GM21423 (cell line): Measurements from ENCODE around the gene KLHDC7A.

Source experiments
- ATAC-seq: cut with Tn5 transposase; IDR thresholded peaks from one replicate; pipeline ENCODE4 v1.9.1; 2021; ENCODE audit warnings: mild to moderate bottlenecking, moderate library complexity; ENCODE audit not compliant: unreplicated experiment

KLHDC7A gene

DNA sequence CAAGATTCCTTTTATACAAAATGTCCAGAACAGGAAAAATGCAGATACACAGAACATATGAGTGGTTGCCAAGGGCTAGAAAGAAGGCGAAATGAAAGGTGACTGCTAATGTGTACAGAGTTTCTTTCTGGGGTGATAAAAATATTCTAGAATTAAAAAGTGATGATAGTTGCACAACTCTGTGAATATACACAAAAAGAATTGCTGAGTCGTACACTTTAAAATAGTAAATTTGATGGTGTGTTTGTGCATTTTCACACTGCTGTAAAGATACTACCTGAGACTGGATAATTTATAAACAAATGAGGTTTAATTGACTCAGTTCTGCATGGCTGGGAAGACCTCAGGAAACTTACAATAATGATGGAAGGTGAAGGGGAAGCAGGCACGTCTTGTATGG is 23.9 kb downstream of the KLHDC7A start:
- no peak for ATAC-seq

DNA sequence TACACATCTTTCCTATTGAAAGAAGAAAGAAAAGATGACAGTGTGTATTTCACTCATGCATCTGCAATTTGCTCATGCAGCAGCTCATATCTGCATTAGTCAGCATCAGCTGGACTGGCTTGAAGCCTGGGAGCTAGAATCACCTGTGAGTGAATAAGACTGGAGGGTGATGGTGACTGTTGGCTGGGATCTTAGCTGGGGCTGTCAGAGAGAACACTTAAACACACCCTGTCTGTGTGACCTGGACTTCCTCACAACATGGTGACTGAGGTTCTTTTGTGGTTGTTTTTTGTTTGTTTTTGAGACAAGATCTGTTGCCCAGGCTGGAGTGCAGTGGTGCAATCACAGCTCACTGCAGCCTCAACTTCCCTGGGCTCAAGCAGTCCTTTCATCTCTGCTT is 24.9 kb downstream of the KLHDC7A start:
- no peak for ATAC-seq

DNA sequence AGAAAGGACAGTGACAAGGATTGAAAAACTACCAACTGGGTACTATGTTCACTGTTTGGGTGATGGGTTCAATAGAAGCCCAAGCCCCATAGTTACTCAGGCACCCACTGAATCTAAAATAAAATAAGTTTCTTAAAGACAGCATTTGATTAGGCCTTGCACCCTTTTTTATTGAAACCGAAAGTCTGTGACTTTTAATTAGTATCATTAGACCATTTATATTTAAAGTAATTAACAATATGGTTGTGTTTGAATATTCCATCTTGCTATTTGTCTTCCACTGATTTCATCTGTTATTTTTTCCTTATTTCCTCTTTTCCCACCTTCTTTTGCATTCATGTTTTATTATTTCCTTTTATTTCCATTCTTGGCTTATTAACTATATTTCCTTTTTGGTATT is 27.4 kb downstream of the KLHDC7A start:
- ATAC-seq: no peak

DNA sequence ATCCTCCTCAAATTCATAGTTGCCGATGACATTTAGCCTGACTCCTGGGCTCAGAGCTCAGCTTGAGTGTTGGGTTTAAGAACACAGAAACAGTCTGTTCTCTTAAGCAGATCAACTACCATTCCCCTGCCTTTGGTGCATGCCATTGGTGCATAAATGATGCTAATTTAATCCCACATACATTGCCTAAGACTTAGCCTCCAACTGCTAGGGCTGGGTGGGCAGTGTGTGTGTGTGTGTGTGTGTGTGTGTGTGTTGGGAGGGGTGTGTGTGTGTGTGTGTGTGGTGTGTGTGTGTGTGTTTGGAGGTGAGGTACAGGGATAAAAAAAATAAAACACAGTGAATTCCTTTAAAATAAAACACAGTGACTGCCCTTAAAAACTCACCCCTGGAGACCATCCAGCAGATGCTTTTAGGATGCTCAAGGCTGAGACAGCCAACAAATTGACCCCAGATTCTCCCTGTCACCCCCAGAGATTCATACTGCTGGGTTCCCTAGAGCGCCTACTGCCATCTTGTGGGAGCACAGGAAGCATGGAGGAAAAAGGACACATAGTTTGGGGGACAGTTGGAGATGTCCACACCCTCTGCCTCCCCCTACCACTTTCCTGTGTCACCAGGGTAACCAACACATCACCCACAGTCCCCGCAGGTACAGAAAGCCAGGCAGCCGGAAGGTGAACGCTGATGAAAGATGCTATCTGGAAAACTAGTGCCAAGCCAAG is 30.6 kb downstream of the KLHDC7A start:
- no peak for ATAC-seq

DNA sequence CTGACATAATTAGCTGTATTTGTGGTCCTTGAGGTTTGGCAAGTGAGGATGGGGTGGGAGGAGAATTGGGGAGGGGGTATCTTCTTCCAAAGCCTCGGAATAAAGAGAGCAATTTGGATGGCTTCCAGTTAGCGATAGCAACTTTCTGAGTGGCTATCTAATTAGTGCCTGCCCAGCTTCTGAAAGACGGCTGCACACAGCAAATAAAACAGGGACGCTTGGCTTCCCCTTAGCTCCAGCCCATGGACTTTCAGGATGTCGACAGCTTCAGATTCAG is 31.1 kb downstream of the KLHDC7A start:
- no peak for ATAC-seq

DNA sequence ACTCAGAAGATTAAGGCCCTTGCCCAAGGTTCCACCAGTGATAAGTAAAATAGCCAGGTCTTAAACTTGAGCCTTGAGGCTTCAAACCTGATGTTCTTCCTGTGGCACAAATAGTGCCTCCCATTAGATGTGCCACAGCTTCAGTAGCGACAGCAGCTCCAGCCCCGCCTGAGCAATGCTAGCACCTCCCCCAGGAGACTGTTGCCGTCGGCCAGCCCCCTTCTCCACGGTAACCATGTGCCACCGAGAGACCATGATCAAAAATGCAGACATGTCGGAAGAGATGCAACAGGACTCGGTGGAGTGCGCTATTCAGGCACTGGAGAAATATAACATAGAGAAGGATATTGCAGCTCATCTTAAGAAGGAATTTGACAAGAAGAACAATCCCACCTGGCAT is 32.2 kb downstream of the KLHDC7A start:
- ATAC-seq: no peak

DNA sequence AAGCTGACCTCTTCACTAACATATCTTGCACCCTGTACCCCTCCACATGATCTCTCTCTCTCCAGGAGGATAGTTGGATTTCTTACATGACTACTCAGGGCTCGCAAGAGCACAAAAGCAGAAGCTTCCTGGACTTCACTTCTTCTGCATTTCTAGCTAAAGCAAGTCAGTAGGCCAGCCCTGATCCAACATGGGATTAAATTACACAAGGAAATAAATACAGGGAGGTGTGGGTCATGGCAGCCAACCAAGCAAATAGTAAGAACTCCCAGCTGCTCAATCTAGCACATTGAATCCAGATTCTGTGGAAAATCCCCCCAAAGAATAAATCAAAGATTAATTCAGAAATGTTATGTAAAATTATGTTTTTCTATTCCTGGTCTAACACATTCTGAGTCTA is 33.3 kb downstream of the KLHDC7A start:
- ATAC-seq: no peak

DNA sequence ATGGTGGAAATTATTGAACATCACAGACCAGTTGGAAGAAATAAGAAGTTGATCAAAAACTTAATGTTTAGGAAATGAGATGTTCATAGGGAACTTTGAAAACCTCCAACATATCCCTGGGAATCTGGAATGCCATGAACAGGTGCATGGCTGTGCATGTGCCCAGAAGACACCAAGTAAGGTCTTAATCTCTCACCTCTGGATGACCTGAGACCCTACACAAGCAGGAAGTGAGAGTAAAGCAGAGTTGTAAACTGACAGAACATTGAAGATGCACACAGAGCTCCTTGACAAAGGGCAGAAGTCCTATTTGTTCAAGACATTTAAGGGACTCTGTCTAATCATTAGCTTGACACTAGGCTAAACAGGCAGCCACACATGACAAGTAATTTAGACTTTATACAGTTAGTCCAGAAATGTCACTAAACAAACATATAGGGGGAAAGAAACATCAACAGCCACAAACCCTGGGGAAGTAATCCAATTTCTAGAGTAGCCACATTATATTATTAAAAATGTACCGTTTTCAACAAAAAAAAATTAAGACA is 34.5 kb downstream of the KLHDC7A start:
- no peak for ATAC-seq

DNA sequence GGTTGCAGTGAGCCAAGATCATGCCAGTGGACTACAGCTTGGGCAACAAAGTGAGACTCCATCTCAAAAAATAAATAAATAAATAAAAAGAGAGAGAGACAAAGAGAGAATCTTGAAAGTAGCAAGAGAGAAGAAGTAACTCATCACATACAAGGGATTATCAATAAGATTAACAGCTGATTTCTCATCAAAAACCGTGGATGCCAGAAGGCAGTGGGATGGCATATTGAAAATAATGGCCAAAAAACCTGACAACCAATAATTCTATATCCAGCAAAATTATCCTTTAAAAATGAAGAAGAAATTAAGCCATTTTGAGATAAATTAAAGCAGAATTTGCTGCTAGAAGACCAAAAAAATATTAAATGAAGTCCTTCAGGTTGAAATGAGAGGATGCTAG is 35.7 kb downstream of the KLHDC7A start:
- ATAC-seq: no peak

DNA sequence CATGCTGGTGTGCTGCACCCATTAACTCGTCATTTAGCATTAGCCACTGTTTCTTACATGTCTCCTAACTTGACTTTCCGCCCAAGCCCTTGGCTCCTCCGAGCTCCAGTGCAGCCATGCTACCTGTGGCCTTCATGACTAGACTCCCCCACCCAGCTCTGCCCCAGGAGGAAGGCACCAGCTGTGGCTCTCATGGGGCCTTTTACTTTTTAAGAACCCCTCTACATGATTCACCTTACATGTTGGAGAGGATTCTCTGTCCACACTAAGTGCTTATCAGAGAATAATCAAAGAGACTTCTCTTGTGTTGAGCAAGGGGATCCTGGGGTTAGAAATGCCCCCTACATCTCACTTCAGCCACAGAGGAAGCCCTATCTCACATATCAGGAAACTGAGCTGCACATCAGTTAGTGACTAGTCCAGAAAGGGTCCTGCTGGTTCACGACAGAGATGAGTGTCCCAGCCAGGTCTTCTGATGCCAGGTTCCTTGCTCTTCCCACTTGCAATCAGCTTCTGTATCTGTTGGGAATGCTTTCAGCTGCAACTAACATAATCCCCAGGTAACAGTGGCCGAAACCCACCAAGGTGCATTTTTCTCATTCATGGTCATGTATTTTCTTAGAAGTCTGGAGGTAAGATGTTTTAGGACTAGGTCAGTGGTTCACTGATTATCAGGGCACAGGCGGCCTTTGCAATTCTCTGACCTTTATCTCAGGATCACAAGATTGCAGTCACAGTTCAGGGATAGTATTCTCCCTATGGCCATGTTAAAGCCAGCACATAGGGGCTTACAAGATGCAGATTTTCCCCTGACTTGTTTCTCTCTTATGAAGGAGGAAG is 45.9 kb downstream of the KLHDC7A start:
- no peak for ATAC-seq

DNA sequence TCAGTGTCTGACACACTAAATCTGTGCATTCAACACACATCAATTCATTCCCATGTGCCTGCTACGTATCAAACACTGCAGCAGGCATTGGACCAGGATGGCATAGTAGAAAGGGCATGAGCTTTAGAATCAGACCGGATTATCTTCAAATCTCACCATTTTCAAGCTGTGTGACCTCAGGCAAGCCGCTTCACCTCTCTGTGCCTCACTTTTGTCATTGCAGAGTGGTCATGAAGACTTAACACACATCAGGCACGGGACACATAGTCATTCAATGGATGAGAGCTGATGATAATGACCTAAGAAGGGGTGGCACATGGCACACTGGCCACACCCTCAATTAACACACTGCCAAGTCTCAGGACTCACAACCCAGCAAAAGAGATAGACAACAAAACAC is 46.8 kb downstream of the KLHDC7A start:
- no peak for ATAC-seq

DNA sequence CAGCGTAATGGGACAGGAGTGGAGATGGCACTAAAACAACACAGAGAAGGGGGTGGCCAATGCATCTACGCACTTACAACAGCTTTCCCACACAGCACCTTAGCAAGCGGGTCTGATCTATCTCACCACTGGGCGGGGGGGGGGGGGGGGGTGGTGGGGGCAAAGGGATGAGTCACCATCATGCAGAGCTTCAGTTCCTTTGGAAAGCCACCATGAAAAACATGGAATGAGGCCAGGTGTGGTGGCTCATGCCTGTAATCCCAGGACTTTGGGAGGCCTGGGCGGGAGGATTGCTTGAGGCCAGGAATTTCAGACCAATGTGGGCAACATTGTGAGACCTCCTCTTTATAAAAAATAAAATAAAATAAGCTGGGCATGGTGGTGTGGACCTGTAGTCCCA is 47.2 kb downstream of the KLHDC7A start:
- no peak for ATAC-seq

DNA sequence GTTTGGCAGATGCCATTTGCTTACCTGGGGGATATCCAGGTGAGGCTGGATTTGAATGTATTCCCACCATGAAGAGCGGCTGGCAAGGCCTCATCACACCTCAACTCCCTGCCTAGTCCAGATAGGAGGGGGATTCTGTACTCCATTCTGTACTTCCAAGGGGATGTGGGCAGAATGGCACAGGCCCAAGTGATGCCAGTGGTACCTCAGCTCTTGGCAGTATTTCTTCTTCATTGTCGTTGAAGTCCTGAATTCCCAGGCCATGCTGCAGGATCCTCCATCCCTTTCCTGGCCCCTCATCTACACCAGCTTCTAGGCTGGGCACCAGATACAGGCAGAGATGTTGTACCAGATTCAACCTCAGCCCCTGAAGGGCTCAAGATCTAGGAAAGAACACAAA is 47.9 kb downstream of the KLHDC7A start:
- ATAC-seq: no peak

DNA sequence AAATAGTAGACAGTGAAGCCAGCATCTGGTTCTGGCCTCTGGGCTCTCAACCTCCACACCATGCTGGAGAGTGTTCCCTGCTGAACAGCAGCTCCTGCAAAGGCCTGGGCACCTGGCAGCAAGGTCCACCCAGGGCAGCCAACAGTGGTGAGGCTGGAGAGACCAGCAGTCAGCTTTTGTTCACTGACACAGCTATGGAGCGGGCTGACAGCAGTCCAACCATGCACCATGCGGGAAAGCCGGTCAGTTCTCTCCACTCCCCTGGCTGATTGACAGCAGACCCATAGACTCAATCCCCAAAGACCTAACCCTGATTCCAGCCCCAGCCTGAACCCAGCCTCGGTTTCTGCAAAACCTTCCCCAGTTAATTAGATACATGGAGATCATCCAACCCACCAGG is 49.0 kb downstream of the KLHDC7A start:
- no peak for ATAC-seq

DNA sequence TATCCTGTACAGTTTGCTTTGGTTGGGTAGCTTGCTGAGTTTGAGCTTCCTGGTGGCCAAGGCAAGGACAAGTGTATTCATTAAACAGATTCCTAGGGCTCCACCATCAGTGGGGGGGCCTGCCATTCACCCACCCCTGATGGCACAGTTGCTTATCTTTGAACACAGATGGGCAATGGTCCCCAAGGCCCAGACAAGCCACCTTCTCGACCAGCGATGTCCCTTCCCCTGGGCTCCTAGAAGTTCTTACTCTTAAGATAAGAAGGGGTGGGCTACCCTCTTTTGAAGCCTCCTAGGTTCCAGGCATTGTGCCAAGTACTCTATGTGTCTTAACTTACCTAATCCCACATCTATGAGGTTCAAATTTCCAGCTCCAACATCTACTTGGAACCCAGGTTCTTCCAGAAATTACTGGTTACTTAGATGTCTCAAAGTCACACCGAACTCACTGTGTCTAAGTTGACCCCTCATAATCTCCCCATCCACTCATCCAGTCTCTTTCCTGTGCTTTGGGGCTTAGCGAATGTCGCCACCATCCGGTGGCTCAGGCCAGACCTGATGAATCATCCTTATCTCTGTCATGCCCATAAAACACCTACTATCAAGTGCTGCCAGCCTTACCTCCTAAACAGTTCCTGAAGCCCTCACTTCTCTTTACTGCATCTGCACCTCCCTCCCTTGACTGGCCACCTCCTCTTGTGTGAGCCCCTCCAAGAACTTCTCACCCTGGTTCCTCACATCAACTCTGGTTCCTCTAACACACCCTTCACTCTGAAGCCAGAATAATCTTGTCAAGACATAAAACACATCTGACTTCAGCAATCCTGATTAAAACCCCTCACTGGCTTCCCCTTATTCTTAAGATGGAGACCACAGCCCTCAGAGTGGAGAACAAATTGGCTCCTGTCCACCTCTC is 50.1 kb downstream of the KLHDC7A start:
- ATAC-seq: no peak

DNA sequence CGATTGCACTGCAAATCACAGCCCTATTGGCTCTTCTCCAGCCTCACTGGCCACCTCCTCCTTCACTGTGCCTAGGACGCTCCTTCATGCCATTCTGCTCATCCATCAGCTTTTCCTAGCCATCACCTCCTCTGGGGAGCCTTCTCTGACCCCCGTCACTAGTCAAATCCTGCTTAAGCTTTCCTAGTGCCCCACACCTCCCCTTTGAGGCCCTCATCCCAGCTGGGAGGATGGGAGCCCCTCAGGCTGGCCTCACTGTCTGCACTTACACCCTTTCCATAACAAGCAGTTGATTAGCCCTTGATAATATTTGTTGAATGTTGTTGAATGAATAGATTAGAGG is 50.7 kb downstream of the KLHDC7A start:
- ATAC-seq: no peak

DNA sequence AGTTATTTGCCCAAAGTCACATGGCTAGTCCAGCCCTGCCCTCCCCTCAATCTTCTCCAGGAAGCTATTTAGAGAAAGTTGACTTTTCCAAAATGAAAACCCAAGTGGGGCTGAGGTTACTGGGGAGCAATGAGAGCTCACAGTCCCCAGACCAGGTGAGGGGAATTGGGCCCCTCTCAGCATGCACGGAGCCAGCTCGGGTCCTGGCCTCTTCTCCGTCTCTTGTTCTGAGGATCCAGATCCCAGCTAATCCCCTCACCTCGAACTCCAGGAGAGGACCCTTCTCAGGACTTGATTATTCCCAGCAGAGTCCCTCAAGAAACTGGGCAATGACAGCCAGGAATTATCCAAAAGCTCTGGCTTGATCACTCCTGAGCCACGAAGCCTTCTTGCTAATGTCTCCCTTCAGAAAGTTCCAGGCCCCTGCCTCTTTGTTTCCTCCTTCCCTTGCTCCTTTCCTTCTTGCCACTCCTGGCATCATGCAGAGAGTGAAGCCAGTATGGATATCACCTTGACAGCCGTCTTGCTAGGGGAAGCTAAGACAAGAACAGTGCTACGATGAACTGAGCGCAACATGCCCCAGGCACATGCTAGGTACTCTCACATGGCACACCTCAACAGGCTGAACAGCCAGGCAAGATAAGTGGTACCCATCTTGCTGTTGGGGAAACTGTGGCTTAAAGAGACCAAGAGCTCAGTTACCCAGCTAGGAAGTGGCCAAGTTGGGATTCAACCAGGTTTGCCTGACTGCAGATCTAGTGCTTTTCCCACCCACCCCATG is 51.9 kb downstream of the KLHDC7A start:
- no peak for ATAC-seq

DNA sequence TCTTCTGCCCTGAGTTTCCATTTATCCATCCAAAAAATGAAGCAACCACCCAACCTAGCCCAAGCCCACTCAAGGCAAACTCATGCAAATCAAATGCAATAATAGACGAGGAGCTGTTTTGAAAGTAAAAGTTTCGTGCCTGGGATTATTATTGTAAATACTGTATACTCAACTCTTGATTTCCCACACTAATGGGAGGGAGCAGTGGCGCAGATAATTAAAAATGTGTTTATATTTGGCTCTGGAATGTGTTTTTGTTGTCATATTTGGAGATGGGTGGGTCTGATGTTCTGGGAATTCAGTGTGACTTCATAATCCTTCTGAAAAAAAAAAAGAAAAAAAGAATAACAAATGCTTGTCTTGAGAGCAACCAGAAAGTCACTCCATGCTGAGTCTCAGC is 52.5 kb downstream of the KLHDC7A start:
- ATAC-seq: no peak

DNA sequence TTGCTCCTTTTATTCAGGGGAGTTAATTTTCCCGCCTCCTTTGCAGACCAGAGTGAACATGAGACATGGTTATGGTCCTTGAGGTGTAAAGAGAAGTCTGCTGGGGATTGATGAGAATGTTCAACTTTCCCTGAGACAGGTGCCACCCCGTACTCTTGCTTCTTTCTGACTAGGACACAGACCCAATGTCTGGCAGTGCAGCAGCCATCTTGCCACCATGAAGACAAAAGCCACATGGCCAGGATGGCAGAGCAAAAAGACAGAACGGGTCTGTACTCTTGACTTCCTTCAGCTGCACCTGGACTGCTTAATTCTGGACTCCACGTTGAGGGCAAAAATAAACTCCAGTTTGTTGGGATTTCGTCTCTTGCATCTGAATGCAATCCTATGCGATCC is 54.1 kb downstream of the KLHDC7A start:
- no peak for ATAC-seq
